OCI-LY3 (cell line): ENCODE measurements around the gene TFAP2B.

Experiments
- EZH2phosphoT487 ChIP-seq: fragments of 200-600 bp; shearing (Covaris generic); IDR thresholded peaks from 2 replicates; pipeline ENCODE4 v1.6.1; 2018; ENCODE audit warnings: antibody characterized with exemption, mixed run types, low read depth
- TF ChIP-seq, protein P1 (sequence below): fragments of 200-600, 300-600 bp; sonication (generic); IDR thresholded peaks from 2 replicates; pipeline ENCODE4 v1.5.1; 2014; ENCODE audit warnings: antibody characterized with exemption, low read length, low read depth

GRCh38 chr6:50832912-50833311, 14.2 kb downstream of the TFAP2B start:
- TF ChIP-seq, protein P1, sequence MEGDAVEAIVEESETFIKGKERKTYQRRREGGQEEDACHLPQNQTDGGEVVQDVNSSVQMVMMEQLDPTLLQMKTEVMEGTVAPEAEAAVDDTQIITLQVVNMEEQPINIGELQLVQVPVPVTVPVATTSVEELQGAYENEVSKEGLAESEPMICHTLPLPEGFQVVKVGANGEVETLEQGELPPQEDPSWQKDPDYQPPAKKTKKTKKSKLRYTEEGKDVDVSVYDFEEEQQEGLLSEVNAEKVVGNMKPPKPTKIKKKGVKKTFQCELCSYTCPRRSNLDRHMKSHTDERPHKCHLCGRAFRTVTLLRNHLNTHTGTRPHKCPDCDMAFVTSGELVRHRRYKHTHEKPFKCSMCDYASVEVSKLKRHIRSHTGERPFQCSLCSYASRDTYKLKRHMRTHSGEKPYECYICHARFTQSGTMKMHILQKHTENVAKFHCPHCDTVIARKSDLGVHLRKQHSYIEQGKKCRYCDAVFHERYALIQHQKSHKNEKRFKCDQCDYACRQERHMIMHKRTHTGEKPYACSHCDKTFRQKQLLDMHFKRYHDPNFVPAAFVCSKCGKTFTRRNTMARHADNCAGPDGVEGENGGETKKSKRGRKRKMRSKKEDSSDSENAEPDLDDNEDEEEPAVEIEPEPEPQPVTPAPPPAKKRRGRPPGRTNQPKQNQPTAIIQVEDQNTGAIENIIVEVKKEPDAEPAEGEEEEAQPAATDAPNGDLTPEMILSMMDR = no peak
- no peak for TF ChIP-seq EZH2phosphoT487
